ENCODE data around the gene USP46.

Gene USP46

GRCh38 chr4:52655506-52655905 is 3.6 kb downstream of the USP46 start:
- no peak for DNase-seq (ENCODE audit: low read depth)

GRCh38 chr4:52651996-52652672 is 7.0 kb downstream of the USP46 start:
- no peak for DNase-seq (ENCODE audit: low read depth)

GRCh38 chr4:52648836-52649235 is 10.3 kb downstream of the USP46 start:
- no peak for DNase-seq (ENCODE audit: low read depth)

- no peak for DNase-seq (ENCODE audit: low read depth)
Observed at GRCh38 chr4:52646741-52647140, 12.4 kb downstream of the USP46 start.

- no peak for DNase-seq (ENCODE audit: low read depth)
Observed at GRCh38 chr4:52646096-52646495, 13.0 kb downstream of the USP46 start.

- no peak for DNase-seq (ENCODE audit: low read depth)
Observed at GRCh38 chr4:52645300-52645699, 13.8 kb downstream of the USP46 start.

GRCh38 chr4:52643785-52644244 is 15.3 kb downstream of the USP46 start:
- DNase-seq (ENCODE audit: low read depth): peak; percentile 35

GRCh38 chr4:52643190-52643589 is 15.9 kb downstream of the USP46 start:
- no peak for DNase-seq (ENCODE audit: low read depth)

- no peak for DNase-seq (ENCODE audit: low read depth)
Observed at GRCh38 chr4:52641854-52642563, 17.1 kb downstream of the USP46 start.

GRCh38 chr4:52640808-52641565 is 18.1 kb downstream of the USP46 start:
- DNase-seq (ENCODE audit: low read depth): no peak

GRCh38 chr4:52638717-52639116 is 20.4 kb downstream of the USP46 start:
- no peak for DNase-seq (ENCODE audit: low read depth)

GRCh38 chr4:52637116-52637515 is 22.0 kb downstream of the USP46 start:
- DNase-seq (ENCODE audit: low read depth): no peak

GRCh38 chr4:52635560-52635959 is 23.5 kb downstream of the USP46 start:
- DNase-seq (ENCODE audit: low read depth): no peak

- DNase-seq (ENCODE audit: low read depth): no peak
Observed at GRCh38 chr4:52635130-52635529, 24.0 kb downstream of the USP46 start.

GRCh38 chr4:52633846-52634245 is 25.3 kb downstream of the USP46 start:
- DNase-seq (ENCODE audit: low read depth): no peak

GRCh38 chr4:52628974-52629373 is 30.1 kb downstream of the USP46 start:
- DNase-seq (ENCODE audit: low read depth): no peak

- no peak for DNase-seq (ENCODE audit: low read depth)
Observed at GRCh38 chr4:52628543-52628942, 30.6 kb downstream of the USP46 start.

GRCh38 chr4:52627876-52628275 is 31.2 kb downstream of the USP46 start:
- no peak for DNase-seq (ENCODE audit: low read depth)

GRCh38 chr4:52625216-52625615 is 33.9 kb downstream of the USP46 start:
- DNase-seq (ENCODE audit: low read depth): no peak

GRCh38 chr4:52622564-52622963 is 36.5 kb downstream of the USP46 start:
- no peak for DNase-seq (ENCODE audit: low read depth)

- no peak for DNase-seq (ENCODE audit: low read depth)
Observed at GRCh38 chr4:52621567-52621966, 37.5 kb downstream of the USP46 start.

GRCh38 chr4:52619591-52619931 is 39.5 kb downstream of the USP46 start:
- no peak for DNase-seq (ENCODE audit: low read depth)
